Esophagus muscularis mucosa (tissue), 4 donors: ENCODE data around the gene DCLK2. TPM values are rescaled to one million over a fixed set of nuclear protein-coding genes. Genes with fewer than 3 reads are reported as not detected.
"Not testable (repeated sequence)": the region's sequence is repeated elsewhere in the genome, so short reads cannot be mapped to it uniquely, and the experiment has no call there.

Experiments
- DNase-seq: peaks from one replicate; pipeline ENCODE4 v3.0.0-alpha.2; 2017; ENCODE audit errors: extremely low spot score
- H3K27ac ChIP-seq, 4 donors: fragments of 200-600 bp; sonication (generic); replicated peaks in 1 of 4; 1 replicate in 3 of 4; 2 replicates in 1 of 4; pipeline ENCODE4 v1.5.1; 2016 to 2019; ENCODE audit warnings: mild to moderate bottlenecking in 1 of 4
- H3K27me3 ChIP-seq, 4 donors: fragments of 200-600 bp; sonication (generic); one replicate each; pipeline versions ENCODE4 v1.5.1 to v1.6.0; 2016 to 2019
- H3K36me3 ChIP-seq, 4 donors: fragments of 200-600 bp; sonication (generic); one replicate each; pipeline ENCODE4 v1.5.1; 2016 to 2019
- H3K4me1 ChIP-seq, 4 donors: fragments of 200-600 bp; sonication (generic); one replicate each; pipeline ENCODE4 v1.5.1; 2016 to 2019
- H3K4me3 ChIP-seq, 4 donors: fragments of 200-600 bp; sonication (generic); 1 replicate in 2 of 4; 2 replicates in 2 of 4; pipeline ENCODE4 v1.5.1; 2016 to 2019; ENCODE audit warnings: mild to moderate bottlenecking in 4 of 4, moderate library complexity in 1 of 4
- H3K9me3 ChIP-seq, 4 donors: fragments of 200-600 bp; sonication (generic); 1 replicate in 3 of 4; 2 replicates in 1 of 4; pipeline ENCODE4 v1.5.1; 2016 to 2019
- EP300 ChIP-seq: sonication (generic); formaldehyde crosslinking; IDR thresholded peaks from one replicate; pipeline ENCODE4 v1.6.1; 2017; ENCODE audit warnings: antibody characterized with exemption
- POLR2A ChIP-seq: fragments of 450-650 bp; IDR thresholded peaks from one replicate; pipeline ENCODE4 v1.6.1; 2017; ENCODE audit warnings: antibody characterized with exemption, moderate library complexity, mild to moderate bottlenecking, low read depth
- POLR2AphosphoS5 ChIP-seq, 2 donors: sonication (generic); formaldehyde crosslinking; IDR thresholded peaks; one replicate each; pipeline ENCODE4 v1.6.1; 2017; ENCODE audit warnings: antibody characterized with exemption in 2 of 2
- WGBS: methylation state at CpG from one replicate; pipeline ENCODE4 v1.1.5; 2018; 5-methylcytosine and 5-hydroxymethylcytosine counted together
- intact Hi-C: fragments of 100-400 bp; cut with DNase I; formaldehyde crosslinking; loops from one replicate; pipeline ENCODE4 v1.15.1; 2023
- total RNA-seq, 4 donors: library from RNA; depleted of rRNA; stranded (reverse); fragments of >200 nt; gene quantifications; one replicate each; pipeline versions ENCODE4 v1.1.0 to v1.2.1, GENCODE V29; 2016
- TF ChIP-seq, protein P1 (sequence below), 3 experiments: fragments of 200-600 bp in 2 of 3; fragments of 450-650 bp in 1 of 3; sonication (generic) in 2 of 3; IDR thresholded peaks; one replicate each; pipeline ENCODE4 v1.5.1; 2017 to 2019; ENCODE audit warnings: antibody characterized with exemption in 3 of 3, mild to moderate bottlenecking in 2 of 3, moderate library complexity in 1 of 3

DCLK2 gene
- total RNA-seq, 4 donors from 2014 or later = 15.4 to 29.3 (median 19.3) TPM

DNA sequence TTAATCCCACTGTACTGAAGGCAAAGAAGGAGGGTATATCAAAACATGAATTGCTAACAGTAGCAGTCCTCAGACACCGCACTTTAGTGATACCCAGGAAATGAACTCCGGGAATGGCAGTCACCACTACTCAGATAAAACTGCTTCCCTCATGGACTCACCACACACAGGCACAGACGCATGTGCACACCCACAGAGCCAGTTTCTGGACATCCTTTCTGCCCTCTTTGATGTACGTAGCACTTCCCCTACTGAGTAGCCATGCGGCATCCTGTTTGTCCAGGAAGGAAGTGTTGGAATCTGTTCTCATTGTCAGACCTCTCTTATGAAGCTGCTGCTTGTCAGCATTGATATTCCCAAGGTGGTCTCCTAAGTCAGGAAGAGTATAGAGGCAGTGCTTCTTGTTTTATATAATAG is 95.7 kb downstream of the DCLK2 start:
- H3K27ac ChIP-seq = peak overlapping the region in 2 of 4 donors; percentile 43 to 50
- intact Hi-C loops = no loop called here
- WGBS = 54% methylated on average over 5 of the region's 5 CpGs

DNA sequence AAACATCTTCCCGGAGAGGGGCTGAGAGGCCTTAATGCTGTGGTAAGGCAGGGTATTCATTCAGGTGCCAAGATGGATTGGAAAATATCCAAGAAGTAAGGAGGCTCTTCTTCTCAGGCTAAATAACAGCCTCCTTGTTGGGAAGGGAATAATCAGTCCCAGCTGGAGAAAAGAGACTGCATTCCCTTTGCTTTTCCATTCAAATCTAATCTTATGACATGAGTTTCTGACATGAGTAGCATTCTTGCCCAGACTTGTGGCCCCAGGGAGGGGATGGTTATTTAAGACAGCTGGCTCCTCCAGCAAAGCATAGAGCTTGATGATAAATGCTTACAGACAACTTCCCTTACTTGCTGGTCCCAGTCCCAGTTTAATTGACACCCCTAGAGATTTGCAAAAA is 98.3 kb downstream of the DCLK2 start:
- no peak for TF ChIP-seq POLR2A
- TF ChIP-seq POLR2AphosphoS5 (IDR thresholded peaks at IDR 0.05) = no peak
- TF ChIP-seq, protein P1, sequence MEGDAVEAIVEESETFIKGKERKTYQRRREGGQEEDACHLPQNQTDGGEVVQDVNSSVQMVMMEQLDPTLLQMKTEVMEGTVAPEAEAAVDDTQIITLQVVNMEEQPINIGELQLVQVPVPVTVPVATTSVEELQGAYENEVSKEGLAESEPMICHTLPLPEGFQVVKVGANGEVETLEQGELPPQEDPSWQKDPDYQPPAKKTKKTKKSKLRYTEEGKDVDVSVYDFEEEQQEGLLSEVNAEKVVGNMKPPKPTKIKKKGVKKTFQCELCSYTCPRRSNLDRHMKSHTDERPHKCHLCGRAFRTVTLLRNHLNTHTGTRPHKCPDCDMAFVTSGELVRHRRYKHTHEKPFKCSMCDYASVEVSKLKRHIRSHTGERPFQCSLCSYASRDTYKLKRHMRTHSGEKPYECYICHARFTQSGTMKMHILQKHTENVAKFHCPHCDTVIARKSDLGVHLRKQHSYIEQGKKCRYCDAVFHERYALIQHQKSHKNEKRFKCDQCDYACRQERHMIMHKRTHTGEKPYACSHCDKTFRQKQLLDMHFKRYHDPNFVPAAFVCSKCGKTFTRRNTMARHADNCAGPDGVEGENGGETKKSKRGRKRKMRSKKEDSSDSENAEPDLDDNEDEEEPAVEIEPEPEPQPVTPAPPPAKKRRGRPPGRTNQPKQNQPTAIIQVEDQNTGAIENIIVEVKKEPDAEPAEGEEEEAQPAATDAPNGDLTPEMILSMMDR (IDR thresholded peaks at IDR 0.05) = no peak
- TF ChIP-seq EP300 = no peak
- no peaks in the 10 kb centered on the region for H3K36me3 ChIP-seq
- H3K9me3 ChIP-seq = no peaks in the 10 kb centered on the region
- WGBS = 0% methylated on average over 1 of the region's 1 CpG
- no peak overlapping the region for H3K27ac ChIP-seq
- peaks cover 44 to 51% (median 49%) of the 10 kb centered on the region in 4 donors for H3K4me1 ChIP-seq
- no peak overlapping the region for H3K4me3 ChIP-seq
- intact Hi-C loops = no loop called here
- peak; percentile 14 for DNase-seq
- no peaks in the 10 kb centered on the region for H3K27me3 ChIP-seq

More for the DNA sequence above, 95.7 kb downstream of the DCLK2 start:
- H3K9me3 ChIP-seq = no peaks in the 10 kb centered on the region
- peaks cover 42 to 51% (median 44%) of the 10 kb centered on the region in 4 donors for H3K4me1 ChIP-seq
- no peaks in the 10 kb centered on the region for H3K36me3 ChIP-seq
- H3K4me3 ChIP-seq = no peak overlapping the region
- peak; percentile 70 for DNase-seq
- H3K27me3 ChIP-seq = no peaks in the 10 kb centered on the region
- TF ChIP-seq POLR2A (no peak), POLR2AphosphoS5 (IDR thresholded peaks at IDR 0.05) (peak in 1 of 2 donors; percentile 38)

DNA sequence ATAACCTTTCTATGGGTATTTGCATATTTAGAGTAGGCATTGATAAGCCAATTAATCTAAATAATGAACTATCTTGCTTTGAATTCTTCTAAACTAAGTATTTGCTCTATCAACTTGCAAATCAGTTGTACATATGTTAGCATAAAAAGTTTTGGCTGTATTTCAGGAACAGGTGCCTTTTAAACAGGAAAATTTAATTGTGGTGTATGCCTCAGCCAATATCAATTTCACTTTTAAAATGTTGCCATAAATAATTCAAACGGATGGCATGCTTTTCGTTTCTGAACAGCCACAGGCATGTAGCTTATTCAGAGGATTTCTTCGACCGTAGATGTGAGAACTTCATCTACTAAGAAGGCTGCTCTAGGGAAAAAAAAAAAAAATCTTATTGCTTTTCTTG is 99.9 kb downstream of the DCLK2 start:
- no peak for DNase-seq
- 33% methylated on average over 4 of the region's 4 CpGs for WGBS

DNA sequence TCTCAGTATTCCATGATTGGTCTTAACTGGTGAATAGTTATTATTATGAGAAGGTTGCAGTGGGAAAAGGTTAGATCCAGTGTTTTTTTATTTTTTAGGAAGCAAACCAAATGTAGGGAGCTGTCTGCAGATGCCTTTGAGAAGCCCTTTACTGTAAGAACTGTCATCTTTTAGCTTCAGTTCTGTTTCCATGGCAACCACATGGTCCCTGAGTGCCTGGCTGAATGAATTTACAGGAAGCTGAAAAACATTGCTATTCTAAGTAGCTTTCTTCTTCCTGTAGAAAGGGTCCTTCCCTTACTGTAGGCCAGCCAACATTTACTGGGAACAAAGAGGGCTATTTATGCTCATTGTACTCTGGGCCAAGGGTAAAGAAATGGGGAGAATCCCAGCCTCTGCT is 103.3 kb downstream of the DCLK2 start:
- no peaks in the 10 kb centered on the region for H3K9me3 ChIP-seq
- intact Hi-C loops = no loop called here
- no peaks in the 10 kb centered on the region for H3K36me3 ChIP-seq
- H3K4me3 ChIP-seq = no peak overlapping the region
- TF ChIP-seq, protein P1 (IDR thresholded peaks at IDR 0.05) = no peak
- no peak for TF ChIP-seq POLR2A
- TF ChIP-seq POLR2AphosphoS5 (IDR thresholded peaks at IDR 0.05) = no peak
- no peak for TF ChIP-seq EP300
- H3K27ac ChIP-seq = no peak overlapping the region
- peaks cover 17 to 36% (median 26%) of the 10 kb centered on the region in 4 donors for H3K4me1 ChIP-seq
- DNase-seq = peak; percentile 64
- H3K27me3 ChIP-seq = no peaks in the 10 kb centered on the region

More for the DNA sequence above, 99.9 kb downstream of the DCLK2 start:
- Histone ChIP-seq H3K36me3 (no peaks in the 10 kb centered on the region), H3K9me3 (no peaks in the 10 kb centered on the region), H3K27me3 (no peaks in the 10 kb centered on the region), H3K4me1 (peaks cover 40 to 58% (median 46%) of the 10 kb centered on the region in 4 donors), H3K27ac (no peak overlapping the region), H3K4me3 (no peak overlapping the region)
- intact Hi-C loops = no loop called here
- TF ChIP-seq POLR2A (no peak), POLR2AphosphoS5 (IDR thresholded peaks at IDR 0.05) (no peak), EP300 (no peak)
- TF ChIP-seq, protein P1 (IDR thresholded peaks at IDR 0.05) = no peak

DNA sequence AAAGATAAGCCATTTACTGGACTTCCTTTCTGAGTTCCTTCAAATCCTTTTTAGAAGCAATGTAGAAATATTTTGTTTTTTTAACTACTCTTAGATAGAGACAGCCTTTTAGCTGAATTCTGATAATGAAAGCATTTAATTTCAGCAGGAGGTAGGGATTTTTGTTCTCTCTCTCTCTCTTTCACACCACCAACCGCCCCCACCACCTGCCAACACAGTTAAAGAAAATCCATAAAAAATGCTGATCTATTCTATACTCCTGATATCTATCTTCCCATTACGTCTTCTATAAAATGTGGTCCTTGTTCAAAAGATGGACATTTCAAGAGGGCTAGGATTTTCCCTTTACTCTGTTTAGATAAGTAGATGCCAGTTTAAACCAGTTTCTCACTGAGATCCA is 104.5 kb downstream of the DCLK2 start:
- intact Hi-C loops = no loop called here

DNA sequence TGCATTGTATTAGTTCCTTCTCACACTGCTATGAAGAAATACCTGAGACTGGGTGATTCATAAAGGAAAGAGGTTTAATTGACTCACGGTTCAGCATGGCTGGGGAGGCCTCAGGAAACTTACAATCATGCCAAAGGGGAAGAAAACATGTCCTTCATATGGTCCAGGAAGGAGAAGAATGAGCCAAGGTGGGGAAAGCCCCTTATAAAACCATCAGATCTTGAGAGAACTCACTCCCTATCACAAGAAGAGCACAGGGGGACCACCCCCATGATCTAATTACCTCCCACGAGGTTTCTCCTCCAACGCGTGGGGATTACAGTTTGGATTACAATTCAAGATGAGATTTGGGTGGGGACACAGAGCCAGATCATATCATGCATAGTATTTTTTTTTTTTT is 106.8 kb downstream of the DCLK2 start:
- WGBS = 93% methylated on average over 4 of the region's 4 CpGs
- intact Hi-C loops = not testable (repeated sequence)

More for the DNA sequence above, 104.5 kb downstream of the DCLK2 start:
- Histone ChIP-seq H3K27ac (no peak overlapping the region), H3K27me3 (no peaks in the 10 kb centered on the region), H3K4me1 (peaks cover 4 to 27% (median 13%) of the 10 kb centered on the region in 4 donors), H3K9me3 (no peaks in the 10 kb centered on the region), H3K4me3 (no peak overlapping the region), H3K36me3 (no peaks in the 10 kb centered on the region)
- TF ChIP-seq EP300 (no peak), POLR2A (no peak), POLR2AphosphoS5 (IDR thresholded peaks at IDR 0.05) (no peak)
- TF ChIP-seq, protein P1 (IDR thresholded peaks at IDR 0.05) = no peak
- WGBS = 94% methylated on average over 2 of the region's 2 CpGs
- no peak for DNase-seq

More for the DNA sequence above, 106.8 kb downstream of the DCLK2 start:
- not testable (repeated sequence) for H3K36me3 ChIP-seq, H3K9me3 ChIP-seq, H3K4me3 ChIP-seq, H3K27me3 ChIP-seq, H3K27ac ChIP-seq
- peaks cover 0 to 20% (median 4%) of the 10 kb centered on the region in 4 donors for H3K4me1 ChIP-seq
- DNase-seq = peak; percentile 53
